ENCODE data around the gene ZC3HAV1L.

GRCh38 chr7:139072796-139073195, 37.0 kb upstream of the ZC3HAV1L start:
- TF ChIP-seq CTCF (conservative IDR thresholded peaks at IDR 0.05) (no peak), ZFX (IDR thresholded peaks at IDR 0.05) (no peak)

Measured in C4-2B (cell line).